PC-3 (cell line): ENCODE results near the gene TUBA4B. TPM values are rescaled to one million over a fixed set of nuclear protein-coding genes. Genes with fewer than 3 reads are reported as not detected.

Source experiments
- ATAC-seq: fragments of 200-7000 bp; cut with Tn5 transposase; 2 replicates; pipeline ENCODE4 v1.9.1; 2020; ENCODE audit warnings: mild to moderate bottlenecking, moderate library complexity
- BruUV-seq: library from RNA; stranded (reverse); fragments of 400-500 nt; replicated peaks from 2 replicates; lab custom pipeline; 2021; lab: Mats Ljungman, UMichigan
- CTCF ChIA-PET: fragments of 300-600 bp; sonication (Branson Sonifier 250); formaldehyde crosslinking; loops from one replicate; lab custom pipeline; 2022; ENCODE audit warnings: antibody characterized with exemption; lab: Charles Lee
- POLR2A ChIA-PET: fragments of 300-600 bp; sonication (Branson Sonifier 250); formaldehyde crosslinking; loops from one replicate; lab custom pipeline; 2022; ENCODE audit warnings: antibody characterized with exemption; ENCODE audit not compliant: unreplicated experiment; lab: Charles Lee
- DNase-seq: peaks from one replicate; pipeline ENCODE4 v3.0.0-alpha.2; 2015
- H2AFZ ChIP-seq: fragments of 300-600 bp; sonication (generic); 2 replicates; pipeline ENCODE4 v1.6.0; 2016; ENCODE audit warnings: antibody characterized with exemption, low read length
- H3F3A ChIP-seq: fragments of 300-600 bp; sonication (generic); one replicate; pipeline ENCODE4 v1.6.0; 2017; ENCODE audit warnings: antibody characterized with exemption, low read length, control low read depth, mild to moderate bottlenecking; ENCODE audit not compliant: unreplicated experiment
- H3K27ac ChIP-seq: fragments of 300-600 bp; sonication (generic); 2 replicates; pipeline ENCODE4 v1.5.1; 2016; ENCODE audit warnings: mild to moderate bottlenecking, low read length
- H3K27me3 ChIP-seq: fragments of 300-600 bp; sonication (generic); 2 replicates; pipeline ENCODE4 v1.6.1; 2016; ENCODE audit warnings: low read length, mixed read lengths
- H3K36me3 ChIP-seq: fragments of 300-600 bp; sonication (generic); 2 replicates; pipeline ENCODE4 v1.6.1; 2016; ENCODE audit warnings: low read depth, mixed run types, low read length, mixed read lengths
- H3K4me1 ChIP-seq: fragments of 300-600 bp; sonication (generic); 2 replicates; pipeline ENCODE4 v1.5.1; 2016; ENCODE audit warnings: low read length; ENCODE audit not compliant: insufficient read depth
- H3K4me2 ChIP-seq: fragments of 300-600 bp; sonication (generic); 2 replicates; pipeline ENCODE4 v1.6.0; 2016; ENCODE audit warnings: low read length
- H3K4me3 ChIP-seq: fragments of 300-600 bp; sonication (generic); 2 replicates; pipeline ENCODE4 v1.5.1; 2016; ENCODE audit warnings: mild to moderate bottlenecking, low read length, mixed read lengths
- H3K79me2 ChIP-seq: fragments of 300-600 bp; sonication (generic); 2 replicates; pipeline ENCODE4 v1.6.1; 2017; ENCODE audit warnings: low read length, mixed read lengths
- H3K9ac ChIP-seq: fragments of 300-600 bp; sonication (generic); 2 replicates; pipeline ENCODE4 v1.6.0; 2016; ENCODE audit warnings: mild to moderate bottlenecking, low read length
- H3K9me2 ChIP-seq: fragments of 300-600 bp; sonication (generic); replicated peaks from 2 replicates; pipeline ENCODE4 v1.6.1; 2016; ENCODE audit warnings: mixed run types, low read length, mixed read lengths
- H3K9me3 ChIP-seq: fragments of 300-600 bp; sonication (generic); 2 replicates; pipeline ENCODE4 v1.6.1; 2016; ENCODE audit warnings: low read length, mixed read lengths
- H4K20me1 ChIP-seq: fragments of 300-600 bp; sonication (generic); 2 replicates; pipeline ENCODE4 v1.6.1; 2016; ENCODE audit warnings: low read length, mixed read lengths
- EZH2 ChIP-seq: fragments of 300-600 bp; sonication (generic); IDR thresholded peaks from one replicate; pipeline ENCODE4 v1.6.1; 2017; ENCODE audit warnings: antibody characterized with exemption, mild to moderate bottlenecking, low read length; ENCODE audit not compliant: unreplicated experiment
- EZH2phosphoT487 ChIP-seq: fragments of 300-600 bp; sonication (generic); IDR thresholded peaks from 2 replicates; pipeline ENCODE4 v1.6.1; 2018; ENCODE audit warnings: mild to moderate bottlenecking, antibody characterized with exemption, low read length, borderline replicate concordance
- intact Hi-C: fragments of 100-400 bp; cut with micrococcal nuclease; formaldehyde crosslinking; loops from 2 replicates; pipeline ENCODE4 v1.9.0; 2023
- total RNA-seq: library from RNA; depleted of rRNA; stranded (reverse); fragments of >200 nt; gene quantifications from 2 replicates; pipeline ENCODE4 v1.2.3, GENCODE V29; 2014
- TF ChIP-seq, protein P1 (sequence below): fragments of 300-600 bp; sonication (generic); conservative IDR thresholded peaks from 2 replicates; pipeline ENCODE4 v1.5.1; 2017; ENCODE audit warnings: antibody characterized with exemption, low read depth, mild to moderate bottlenecking, low read length

The TUBA4B gene
- total RNA-seq, 1 experiment from 2014 or later, result not detected

DNA sequence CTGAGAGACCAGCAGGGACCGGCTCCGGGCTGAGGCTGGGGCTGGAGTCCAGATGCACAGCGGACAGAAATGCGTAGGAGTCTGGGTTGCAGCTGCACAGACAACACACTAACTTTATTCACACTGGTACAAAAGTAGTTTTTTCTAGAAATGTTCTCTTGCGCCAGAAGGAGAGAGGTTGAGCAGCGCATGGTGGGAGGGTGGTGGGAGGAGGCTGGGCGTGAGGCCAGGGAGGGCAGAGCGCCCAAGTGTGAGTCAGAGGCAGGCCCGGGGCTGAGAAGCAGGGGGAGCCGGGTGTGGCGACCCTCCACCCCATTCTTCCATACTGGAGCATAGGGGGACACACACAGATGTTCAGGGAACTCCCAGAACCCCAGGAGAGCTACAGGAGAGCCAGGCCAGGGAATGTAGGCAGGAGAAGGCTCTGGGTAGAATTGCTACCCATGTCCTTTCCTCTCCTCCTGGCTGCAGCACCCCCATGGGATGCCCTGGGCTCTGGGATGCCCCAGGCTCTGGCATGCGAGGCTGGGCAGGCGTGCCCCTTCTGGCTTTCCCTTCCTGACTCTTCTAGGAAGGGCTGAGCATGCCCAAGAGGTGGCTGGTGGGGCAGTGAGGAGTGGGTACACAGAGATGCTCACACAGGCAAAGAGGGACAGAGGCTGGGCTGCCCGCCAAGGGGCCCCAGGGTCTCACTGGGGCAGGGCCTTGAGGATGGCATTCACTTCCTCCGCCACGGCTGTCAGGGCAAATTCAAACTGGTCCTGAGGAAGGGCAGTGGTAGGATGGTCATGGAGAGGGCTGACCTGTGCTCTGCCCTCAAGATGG, 36.7 kb downstream of the TUBA4B start:
- ATAC-seq, result peak; percentile 52

DNA sequence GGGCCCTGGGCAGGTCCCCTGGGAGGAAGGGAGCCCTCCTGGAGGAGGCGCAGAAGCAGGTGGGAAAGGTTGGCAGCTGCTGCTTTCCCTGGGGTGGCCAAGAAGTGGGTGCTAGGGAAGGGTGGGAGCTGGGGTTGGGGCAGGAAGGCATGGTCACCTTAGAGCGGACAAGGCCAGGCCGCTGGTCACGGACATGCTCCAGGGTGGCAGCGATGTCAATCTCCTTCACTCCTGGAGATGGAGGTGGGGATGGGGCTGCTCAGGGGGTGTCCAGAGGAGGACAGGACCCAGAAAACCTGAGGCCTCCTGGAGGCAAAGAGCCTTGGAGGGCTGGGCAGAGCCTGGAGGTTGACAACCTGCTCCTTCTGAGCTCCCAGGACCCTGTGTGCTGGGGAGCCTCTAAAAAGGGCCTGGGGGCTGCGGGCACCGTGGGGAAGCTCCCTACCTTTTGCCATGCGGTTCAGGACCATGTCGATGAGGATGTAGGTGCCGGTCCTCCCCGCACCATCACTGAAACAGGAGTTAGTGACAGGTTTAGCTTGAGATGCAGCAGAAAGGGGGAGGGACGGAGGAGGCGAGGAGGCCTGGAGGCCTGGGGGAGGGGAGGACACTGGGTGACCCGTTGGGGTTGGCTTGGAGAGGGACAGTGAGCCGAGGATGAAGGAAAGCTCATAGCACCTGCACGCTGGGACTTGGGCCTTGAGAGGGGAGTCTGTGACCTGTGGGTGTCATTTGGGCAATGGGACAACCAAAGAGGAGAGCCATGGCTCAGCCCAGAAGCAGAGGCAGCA, 37.5 kb downstream of the TUBA4B start:
- POLR2A ChIA-PET, result no interaction called here
- Histone ChIP-seq H3K79me2 (no peaks in the 10 kb centered on the region), H3K9ac (no peak overlapping the region), H3K4me2 (no peak overlapping the region), H3K4me3 (no peak overlapping the region), H2AFZ (no peak overlapping the region), H3K27ac (no peak overlapping the region), H3K4me1 (peaks cover 23% of the 10 kb centered on the region), H3K9me2 (no peaks in the 10 kb centered on the region), H3K27me3 (no peaks in the 10 kb centered on the region), H3K9me3 (no peaks in the 10 kb centered on the region), H4K20me1 (no peaks in the 10 kb centered on the region), H3K36me3 (no peaks in the 10 kb centered on the region), H3F3A (no peaks in the 10 kb centered on the region)
- ATAC-seq, result no peak
- CTCF ChIA-PET, result no interaction called here
- BruUV-seq, result no TSS peak
- TF ChIP-seq EZH2, result no peak
- TF ChIP-seq EZH2phosphoT487, result no peak
- TF ChIP-seq, protein P1, sequence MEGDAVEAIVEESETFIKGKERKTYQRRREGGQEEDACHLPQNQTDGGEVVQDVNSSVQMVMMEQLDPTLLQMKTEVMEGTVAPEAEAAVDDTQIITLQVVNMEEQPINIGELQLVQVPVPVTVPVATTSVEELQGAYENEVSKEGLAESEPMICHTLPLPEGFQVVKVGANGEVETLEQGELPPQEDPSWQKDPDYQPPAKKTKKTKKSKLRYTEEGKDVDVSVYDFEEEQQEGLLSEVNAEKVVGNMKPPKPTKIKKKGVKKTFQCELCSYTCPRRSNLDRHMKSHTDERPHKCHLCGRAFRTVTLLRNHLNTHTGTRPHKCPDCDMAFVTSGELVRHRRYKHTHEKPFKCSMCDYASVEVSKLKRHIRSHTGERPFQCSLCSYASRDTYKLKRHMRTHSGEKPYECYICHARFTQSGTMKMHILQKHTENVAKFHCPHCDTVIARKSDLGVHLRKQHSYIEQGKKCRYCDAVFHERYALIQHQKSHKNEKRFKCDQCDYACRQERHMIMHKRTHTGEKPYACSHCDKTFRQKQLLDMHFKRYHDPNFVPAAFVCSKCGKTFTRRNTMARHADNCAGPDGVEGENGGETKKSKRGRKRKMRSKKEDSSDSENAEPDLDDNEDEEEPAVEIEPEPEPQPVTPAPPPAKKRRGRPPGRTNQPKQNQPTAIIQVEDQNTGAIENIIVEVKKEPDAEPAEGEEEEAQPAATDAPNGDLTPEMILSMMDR, result no peak
- intact Hi-C loops, result no loop called here
- no peak for DNase-seq

More for the DNA sequence above, 36.7 kb downstream of the TUBA4B start:
- H3K9me3 ChIP-seq, result no peaks in the 10 kb centered on the region
- no peaks in the 10 kb centered on the region for H4K20me1 ChIP-seq
- intact Hi-C loops, result no loop called here
- TF ChIP-seq, protein P1, result no peak
- no peak for TF ChIP-seq EZH2phosphoT487
- no peak for TF ChIP-seq EZH2
- ChIA-PET POLR2A (no interaction called here), CTCF (no interaction called here)
- no peak overlapping the region for H2AFZ ChIP-seq
- peak; percentile 72 for DNase-seq
- no peaks in the 10 kb centered on the region for H3F3A ChIP-seq
- peaks cover 18% of the 10 kb centered on the region for H3K4me1 ChIP-seq
- BruUV-seq, result no TSS peak
- H3K27me3 ChIP-seq, result no peaks in the 10 kb centered on the region
- H3K4me2 ChIP-seq, result peak overlapping the region; percentile 42
- H3K36me3 ChIP-seq, result peaks cover 3% of the 10 kb centered on the region; the same call in 1 of the 2 replicates
- H3K4me3 ChIP-seq, result no peak overlapping the region
- no peaks in the 10 kb centered on the region for H3K9me2 ChIP-seq
- H3K9ac ChIP-seq, result no peak overlapping the region
- no peaks in the 10 kb centered on the region for H3K79me2 ChIP-seq
- H3K27ac ChIP-seq, result no peak overlapping the region
